Spleen (tissue), 11 donors: Measurements from ENCODE around the gene RYR1. TPM values are rescaled to one million over a fixed set of nuclear protein-coding genes. Genes with fewer than 3 reads are reported as not detected.

Experiments
- DNase-seq: peaks from one replicate; pipeline ENCODE4 v3.0.0-alpha.2; 2020
- H3K27ac ChIP-seq, 8 donors: fragments of 200-600 bp; sonication (generic) in 7 of 8; 1 replicate in 4 of 8; 2 replicates in 4 of 8; pipeline versions ENCODE4 v1.5.0 to v1.8.0; 2016 to 2021; ENCODE audit warnings: inconsistent platforms in 4 of 8, mild to moderate bottlenecking in 4 of 8, moderate library complexity in 1 of 8
- H3K27me3 ChIP-seq, 7 donors: fragments of 200-600 bp; sonication (generic) in 6 of 7; replicated peaks in 1 of 7; 1 replicate in 4 of 7; 2 replicates in 3 of 7; pipeline versions ENCODE4 v1.5.0 to v1.8.0; 2016 to 2021; ENCODE audit warnings: inconsistent platforms in 3 of 7, mild to moderate bottlenecking in 1 of 7
- H3K36me3 ChIP-seq, 6 donors: fragments of 200-600 bp; sonication (generic) in 5 of 6; 1 replicate in 4 of 6; 2 replicates in 2 of 6; pipeline versions ENCODE4 v1.5.0 to v1.8.0; 2016 to 2021; ENCODE audit warnings: inconsistent platforms in 2 of 6
- H3K4me1 ChIP-seq, 6 donors: fragments of 200-600 bp; sonication (generic) in 5 of 6; 1 replicate in 3 of 6; 2 replicates in 3 of 6; pipeline versions ENCODE4 v1.5.0 to v1.8.0; 2016 to 2021; ENCODE audit warnings: inconsistent platforms in 3 of 6
- H3K4me3 ChIP-seq, 8 donors: fragments of 200-600 bp; sonication (generic) in 7 of 8; 1 replicate in 4 of 8; 2 replicates in 4 of 8; pipeline versions ENCODE4 v1.5.0 to v1.8.0; 2016 to 2021; ENCODE audit warnings: inconsistent platforms in 4 of 8, mild to moderate bottlenecking in 4 of 8, moderate library complexity in 2 of 8
- H3K9me3 ChIP-seq, 8 donors: fragments of 200-600 bp; sonication (generic) in 7 of 8; 1 replicate in 4 of 8; 2 replicates in 4 of 8; pipeline versions ENCODE4 v1.5.0 to v1.8.0; 2016 to 2021; ENCODE audit warnings: inconsistent platforms in 4 of 8
- POLR2A ChIP-seq, 3 donors: fragments of 450-650 bp; IDR thresholded peaks; one replicate each; pipeline ENCODE4 v1.5.1; 2017; ENCODE audit warnings: antibody characterized with exemption in 3 of 3, mild to moderate bottlenecking in 1 of 3
- POLR2AphosphoS5 ChIP-seq, 3 donors: sonication (generic); formaldehyde crosslinking; IDR thresholded peaks; one replicate each; pipeline ENCODE4 v1.5.1; 2017; ENCODE audit warnings: antibody characterized with exemption in 3 of 3
- WGBS, 5 donors: extraction: QIAGEN DNeasy Blood & Tissue Kit in 3 of 5; methylation state at CpG; one replicate each; pipeline versions ENCODE4 v1.1.5 to v1.1.7; 2013 to 2018; 5-methylcytosine and 5-hydroxymethylcytosine counted together
- intact Hi-C: fragments of 100-400 bp; cut with DNase I; formaldehyde crosslinking; loops from one replicate; pipeline ENCODE4 v1.15.0; 2023; ENCODE audit warnings: low total_unique reads
- polyA plus RNA-seq, 3 donors: library from polyadenylated mRNA; stranded (reverse); fragments of 200-250 nt; gene quantifications; one replicate each; pipeline ENCODE4 v1.2.1, GENCODE V29; 2013
- total RNA-seq, 7 donors: library from RNA; depleted of rRNA in 3 of 7; stranded (reverse); fragments of >200 nt in 3 of 7; fragmentation: NEBNext Ultra II Directional in 4 of 7; extraction: Animal tissue kit (Norgen Biotek cat#: 25700) in 4 of 7; gene quantifications; one replicate each; pipeline versions ENCODE4 v1.1.0 to v1.2.1, GENCODE V29; 2016 to 2021
- TF ChIP-seq, protein P1 (sequence below), 11 experiments: fragments of 200-600 bp in 7 of 11; fragments of 450-650 bp in 4 of 11; sonication (generic) in 4 of 11; IDR thresholded peaks in 8 of 11; conservative IDR thresholded peaks in 3 of 11; 1 replicate in 7 of 11; 2 replicates in 4 of 11; pipeline versions ENCODE4 v1.4.0 to v1.8.0; 2016 to 2021; ENCODE audit warnings: antibody characterized with exemption in 11 of 11, inconsistent platforms in 4 of 11, mild to moderate bottlenecking in 1 of 11
- donor health status: healthy with polysubstance abuse.
- donor health status: DM: no; HTN: no; CAD: no; lungs with moderate emphysema.
- donor health status: DM: no; HTN: no; CAD: no.
- donor health status: Bipolar disorder and iron deficiency.
- donor health status: healthy.
- donor health status: DM: no; HTN: no; CAD: no.
- donor health status: DM: yes; HTN: yes; CAD: no.

RYR1 gene
- total and polyA plus RNA-seq, 10 donors: 0.32 to 3.2 (median 1.3) TPM

DNA sequence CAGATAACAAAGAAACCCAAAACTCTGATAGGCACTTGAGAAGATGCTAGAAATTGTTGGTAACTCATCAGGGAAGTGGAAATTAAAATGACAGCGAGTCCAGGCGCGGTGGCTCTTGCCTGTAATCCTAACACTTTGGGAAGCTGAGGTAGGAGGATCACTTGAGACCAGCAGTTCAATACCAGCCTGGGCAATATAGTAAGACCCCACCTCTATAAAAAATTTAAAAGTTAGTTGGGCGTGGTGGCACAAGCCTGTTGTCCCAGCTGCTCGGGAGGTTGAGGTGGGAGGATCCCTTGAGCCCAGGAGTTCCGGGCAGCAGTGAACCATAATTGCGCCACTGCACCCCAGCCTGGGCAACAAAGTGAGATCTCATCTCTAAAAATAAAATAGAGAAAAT is 2.6 kb upstream of the RYR1 start:
- TF ChIP-seq POLR2A (IDR thresholded peaks at IDR 0.05) (no peak), POLR2AphosphoS5 (IDR thresholded peaks at IDR 0.05) (no peak)
- TF ChIP-seq, protein P1, sequence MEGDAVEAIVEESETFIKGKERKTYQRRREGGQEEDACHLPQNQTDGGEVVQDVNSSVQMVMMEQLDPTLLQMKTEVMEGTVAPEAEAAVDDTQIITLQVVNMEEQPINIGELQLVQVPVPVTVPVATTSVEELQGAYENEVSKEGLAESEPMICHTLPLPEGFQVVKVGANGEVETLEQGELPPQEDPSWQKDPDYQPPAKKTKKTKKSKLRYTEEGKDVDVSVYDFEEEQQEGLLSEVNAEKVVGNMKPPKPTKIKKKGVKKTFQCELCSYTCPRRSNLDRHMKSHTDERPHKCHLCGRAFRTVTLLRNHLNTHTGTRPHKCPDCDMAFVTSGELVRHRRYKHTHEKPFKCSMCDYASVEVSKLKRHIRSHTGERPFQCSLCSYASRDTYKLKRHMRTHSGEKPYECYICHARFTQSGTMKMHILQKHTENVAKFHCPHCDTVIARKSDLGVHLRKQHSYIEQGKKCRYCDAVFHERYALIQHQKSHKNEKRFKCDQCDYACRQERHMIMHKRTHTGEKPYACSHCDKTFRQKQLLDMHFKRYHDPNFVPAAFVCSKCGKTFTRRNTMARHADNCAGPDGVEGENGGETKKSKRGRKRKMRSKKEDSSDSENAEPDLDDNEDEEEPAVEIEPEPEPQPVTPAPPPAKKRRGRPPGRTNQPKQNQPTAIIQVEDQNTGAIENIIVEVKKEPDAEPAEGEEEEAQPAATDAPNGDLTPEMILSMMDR (IDR thresholded peaks at IDR 0.05 in 8 of 11, conservative IDR thresholded peaks at IDR 0.05 in 3 of 11): no peak
- Histone ChIP-seq H3K4me1 (peaks cover 0 to 26% (median 16%) of the 10 kb centered on the region in 6 donors), H3K36me3 (no peaks in the 10 kb centered on the region), H3K27ac (no peak overlapping the region), H3K27me3 (peaks cover 0 to 50% (median 29%) of the 10 kb centered on the region in 7 donors), H3K4me3 (no peak overlapping the region), H3K9me3 (no peaks in the 10 kb centered on the region)
- intact Hi-C loops: no loop called here
- DNase-seq: no peak
- WGBS, 5 donors: 83 to 91% (median 88%) methylated on average over 7 of the region's 7 CpGs

DNA sequence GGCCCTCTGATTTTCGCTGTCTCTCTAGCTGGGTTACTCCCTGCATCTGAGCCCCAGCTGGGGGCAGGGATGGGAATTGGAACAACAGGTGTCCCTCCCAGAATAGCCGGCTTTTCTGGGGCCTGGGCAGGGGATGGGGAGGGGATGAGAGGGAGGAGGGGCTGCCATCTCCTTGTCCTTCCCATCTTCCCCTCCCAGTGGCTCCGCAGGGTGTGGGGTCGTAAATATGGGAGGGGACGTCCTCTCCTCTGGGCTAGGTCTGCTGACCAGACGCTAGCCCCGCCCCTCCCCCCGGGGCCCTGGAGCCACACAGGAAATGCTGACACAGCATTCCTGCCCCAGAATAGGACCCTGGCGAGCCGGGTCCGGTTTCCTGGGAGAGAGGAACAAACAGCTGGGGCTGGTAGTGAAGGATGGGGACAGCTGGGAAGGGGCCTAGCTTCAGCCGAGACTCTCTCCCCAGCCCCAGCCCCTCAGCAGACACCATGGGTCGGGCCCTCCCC is 1.1 kb downstream of the RYR1 start:
- TF ChIP-seq POLR2AphosphoS5 (IDR thresholded peaks at IDR 0.05) (no peak), POLR2A (IDR thresholded peaks at IDR 0.05) (no peak)
- TF ChIP-seq, protein P1 (IDR thresholded peaks at IDR 0.05 in 8 of 11, conservative IDR thresholded peaks at IDR 0.05 in 3 of 11): no peak
- H3K4me1 ChIP-seq: peaks cover 0 to 17% (median 9%) of the 10 kb centered on the region in 6 donors
- H3K27me3 ChIP-seq: peaks cover 0 to 72% (median 29%) of the 10 kb centered on the region in 7 donors
- DNase-seq: no peak
- H3K36me3 ChIP-seq: no peaks in the 10 kb centered on the region
- 26 to 40% (median 34%) methylated on average over 11 to 13 of the region's 13 CpGs for WGBS, 5 donors
- H3K4me3 ChIP-seq: no peak overlapping the region
- no peaks in the 10 kb centered on the region for H3K9me3 ChIP-seq
- H3K27ac ChIP-seq: no peak overlapping the region
- intact Hi-C loops: no loop called here

DNA sequence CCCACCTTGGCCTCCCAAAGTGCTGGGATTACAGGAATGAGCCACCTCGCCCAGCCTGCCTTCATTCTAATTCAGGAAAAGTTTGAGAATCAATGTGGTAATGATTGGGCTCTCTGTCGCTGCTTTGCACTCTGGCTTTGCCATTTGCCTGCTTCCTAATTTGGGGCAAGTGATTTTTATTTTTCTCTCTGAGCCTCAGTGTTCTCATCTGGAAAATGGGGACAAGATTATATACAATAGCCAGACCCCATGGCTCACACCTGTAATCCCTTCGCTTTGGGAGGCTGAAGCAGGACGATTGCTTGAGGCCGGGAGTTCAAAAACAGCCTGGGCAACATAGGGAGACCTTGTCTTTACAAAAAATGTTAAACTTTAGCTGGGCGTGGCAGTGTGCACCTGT is 3.8 kb downstream of the RYR1 start:
- DNase-seq: no peak
- intact Hi-C loops: no loop called here
- Histone ChIP-seq H3K9me3 (no peaks in the 10 kb centered on the region), H3K27me3 (peaks cover 0 to 74% (median 30%) of the 10 kb centered on the region in 7 donors), H3K4me3 (no peak overlapping the region), H3K27ac (no peak overlapping the region), H3K36me3 (no peaks in the 10 kb centered on the region), H3K4me1 (peaks cover 0 to 17% (median 9%) of the 10 kb centered on the region in 6 donors)
- TF ChIP-seq, protein P1 (IDR thresholded peaks at IDR 0.05 in 8 of 11, conservative IDR thresholded peaks at IDR 0.05 in 3 of 11): no peak
- no peak for TF ChIP-seq POLR2AphosphoS5 (IDR thresholded peaks at IDR 0.05)
- 89 to 96% (median 93%) methylated on average over 6 of the region's 6 CpGs for WGBS, 5 donors

DNA sequence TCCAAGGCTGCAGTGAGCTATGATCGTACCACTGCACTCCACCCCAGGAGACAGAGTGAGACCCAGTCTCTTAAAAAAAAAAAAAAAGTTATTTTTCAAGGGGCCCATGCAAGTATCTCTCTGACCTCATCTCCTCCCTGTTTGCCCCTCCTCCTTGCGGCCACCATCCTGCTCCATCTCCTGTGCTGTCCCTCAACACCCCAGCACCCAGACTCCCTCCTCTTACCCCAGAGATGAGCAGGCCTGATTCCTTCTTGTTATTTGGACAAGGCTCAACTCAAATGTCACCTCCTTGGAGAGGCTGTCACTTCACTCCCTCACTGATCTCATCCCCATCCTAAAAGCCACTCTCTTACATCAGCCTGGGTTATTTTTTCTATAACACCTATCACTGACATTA is 4.4 kb downstream of the RYR1 start:
- 82 to 92% (median 84%) methylated on average over 2 of the region's 2 CpGs for WGBS, 5 donors
- intact Hi-C loops: no loop called here

More for the DNA sequence above, 4.4 kb downstream of the RYR1 start:
- Histone ChIP-seq H3K36me3 (no peaks in the 10 kb centered on the region), H3K4me1 (peaks cover 0 to 17% (median 9%) of the 10 kb centered on the region in 6 donors), H3K27me3 (peaks cover 0 to 74% (median 28%) of the 10 kb centered on the region in 7 donors), H3K27ac (no peak overlapping the region), H3K4me3 (no peak overlapping the region), H3K9me3 (no peaks in the 10 kb centered on the region)
- TF ChIP-seq POLR2A (IDR thresholded peaks at IDR 0.05) (no peak), POLR2AphosphoS5 (IDR thresholded peaks at IDR 0.05) (no peak)
- TF ChIP-seq, protein P1 (IDR thresholded peaks at IDR 0.05 in 8 of 11, conservative IDR thresholded peaks at IDR 0.05 in 3 of 11): no peak
- DNase-seq: no peak
